A673 (cell line): ENCODE measurements around the gene CALN1.

Experiments
- EZH2 ChIP-seq: fragments of 200-600 bp; sonication (generic); IDR thresholded peaks from 2 replicates; pipeline ENCODE4 v1.6.1; 2017; ENCODE audit warnings: borderline replicate concordance, low read depth, mild to moderate bottlenecking, mixed read lengths, antibody characterized with exemption, low read length; ENCODE audit not compliant: poor library complexity, severe bottlenecking
- TF ChIP-seq, protein P1 (sequence below): fragments of 300-800, 200-600 bp; sonication (generic); conservative IDR thresholded peaks from 2 replicates; pipeline ENCODE4 v1.5.1; 2017; ENCODE audit warnings: low read depth, mild to moderate bottlenecking, antibody characterized with exemption, low read length, moderate library complexity, mixed read lengths

DNA sequence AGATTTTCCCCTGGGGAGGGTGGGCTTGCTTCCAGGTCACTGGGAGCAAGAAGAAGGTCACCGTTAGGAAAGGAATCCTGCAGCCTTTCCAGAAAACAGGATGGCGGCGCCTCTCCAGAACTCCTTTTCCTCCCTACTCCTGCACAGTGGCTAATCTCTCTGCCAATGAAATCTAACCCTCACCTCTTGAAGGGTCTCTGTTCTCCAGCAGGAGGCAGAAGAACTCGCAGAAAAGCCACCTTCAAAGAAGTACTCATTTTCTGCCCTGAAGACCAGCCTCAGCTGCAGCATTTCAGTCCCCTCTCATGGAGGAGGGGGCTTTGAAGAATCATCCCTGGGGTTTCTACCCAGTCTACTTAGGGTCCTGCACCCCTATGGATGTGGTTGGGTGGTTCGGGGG, 626.9 kb downstream of the CALN1 start:
- TF ChIP-seq, protein P1, sequence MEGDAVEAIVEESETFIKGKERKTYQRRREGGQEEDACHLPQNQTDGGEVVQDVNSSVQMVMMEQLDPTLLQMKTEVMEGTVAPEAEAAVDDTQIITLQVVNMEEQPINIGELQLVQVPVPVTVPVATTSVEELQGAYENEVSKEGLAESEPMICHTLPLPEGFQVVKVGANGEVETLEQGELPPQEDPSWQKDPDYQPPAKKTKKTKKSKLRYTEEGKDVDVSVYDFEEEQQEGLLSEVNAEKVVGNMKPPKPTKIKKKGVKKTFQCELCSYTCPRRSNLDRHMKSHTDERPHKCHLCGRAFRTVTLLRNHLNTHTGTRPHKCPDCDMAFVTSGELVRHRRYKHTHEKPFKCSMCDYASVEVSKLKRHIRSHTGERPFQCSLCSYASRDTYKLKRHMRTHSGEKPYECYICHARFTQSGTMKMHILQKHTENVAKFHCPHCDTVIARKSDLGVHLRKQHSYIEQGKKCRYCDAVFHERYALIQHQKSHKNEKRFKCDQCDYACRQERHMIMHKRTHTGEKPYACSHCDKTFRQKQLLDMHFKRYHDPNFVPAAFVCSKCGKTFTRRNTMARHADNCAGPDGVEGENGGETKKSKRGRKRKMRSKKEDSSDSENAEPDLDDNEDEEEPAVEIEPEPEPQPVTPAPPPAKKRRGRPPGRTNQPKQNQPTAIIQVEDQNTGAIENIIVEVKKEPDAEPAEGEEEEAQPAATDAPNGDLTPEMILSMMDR, result no peak
- TF ChIP-seq EZH2, result no peak
